ENCODE data around the gene CRHR1.

DNA sequence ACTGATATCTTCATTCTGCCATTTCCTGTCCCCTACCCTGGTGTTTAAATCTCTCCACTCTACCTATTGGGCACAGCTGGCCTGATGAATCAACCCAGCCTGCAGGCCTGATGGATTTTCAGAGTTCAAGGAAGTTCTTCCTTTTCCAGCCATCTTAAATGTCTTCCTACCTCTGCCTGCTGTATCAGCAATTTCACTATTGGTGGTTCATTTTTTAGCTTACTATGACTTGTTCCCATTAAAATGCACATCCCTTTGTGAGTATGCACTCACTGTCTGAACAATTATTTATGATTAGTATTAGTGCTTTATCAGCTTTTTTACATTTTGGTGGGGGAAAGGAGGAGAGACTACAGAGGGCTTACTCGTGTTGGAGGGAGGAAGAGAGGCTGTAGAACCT lies 48.6 kb upstream of the CRHR1 start:
- no peak for TF ChIP-seq GATA2 (IDR thresholded peaks at IDR 0.05; ENCODE audit: low read depth, low read length)
- no peak for TF ChIP-seq GATA3 (IDR thresholded peaks at IDR 0.05; ENCODE audit: low read depth, low read length)
